Right atrium auricular region (tissue), 2 donors: ENCODE measurements around the gene FBXL15. TPM values are rescaled to one million over a fixed set of nuclear protein-coding genes. Genes with fewer than 3 reads are reported as not detected.

Experiments used
- DNase-seq: peaks from one replicate; pipeline ENCODE4 v3.0.0-alpha.2; 2019; ENCODE audit warnings: low spot score
- H3K27ac ChIP-seq, 2 donors: fragments of 200-600 bp; sonication (generic); 1 replicate in 1 of 2; 2 replicates in 1 of 2; pipeline ENCODE4 v1.5.1; 2016 to 2019
- H3K27me3 ChIP-seq, 2 donors: fragments of 200-600 bp; sonication (generic); one replicate each; pipeline versions ENCODE4 v1.5.1 to v1.6.0; 2017 to 2019
- H3K36me3 ChIP-seq: fragments of 200-600 bp; sonication (generic); one replicate; pipeline ENCODE4 v1.5.1; 2016
- H3K4me1 ChIP-seq, 2 donors: fragments of 200-600 bp; sonication (generic); one replicate each; pipeline versions ENCODE4 v1.5.1 to v1.6.0; 2017 to 2019
- H3K4me3 ChIP-seq, 2 donors: fragments of 200-600 bp; sonication (generic); 1 replicate in 1 of 2; 2 replicates in 1 of 2; pipeline ENCODE4 v1.5.1; 2017 to 2019; ENCODE audit warnings: mild to moderate bottlenecking in 1 of 2, moderate library complexity in 1 of 2
- H3K9me3 ChIP-seq, 2 donors: fragments of 200-600 bp; sonication (generic); one replicate each; pipeline ENCODE4 v1.5.1; 2019
- total RNA-seq, 2 donors: library from RNA; depleted of rRNA; stranded (reverse); fragments of >200 nt; gene quantifications; one replicate each; pipeline ENCODE4 v1.1.0, GENCODE V29; 2016
- TF ChIP-seq, protein P1 (sequence below), 2 donors: fragments of 200-600 bp; sonication (generic); IDR thresholded peaks; one replicate each; pipeline ENCODE4 v1.5.1; 2019; ENCODE audit warnings: antibody characterized with exemption in 2 of 2

Gene FBXL15
- total RNA-seq, 2 donors from 2014 or later, result 16.6 to 21.3 TPM

DNA sequence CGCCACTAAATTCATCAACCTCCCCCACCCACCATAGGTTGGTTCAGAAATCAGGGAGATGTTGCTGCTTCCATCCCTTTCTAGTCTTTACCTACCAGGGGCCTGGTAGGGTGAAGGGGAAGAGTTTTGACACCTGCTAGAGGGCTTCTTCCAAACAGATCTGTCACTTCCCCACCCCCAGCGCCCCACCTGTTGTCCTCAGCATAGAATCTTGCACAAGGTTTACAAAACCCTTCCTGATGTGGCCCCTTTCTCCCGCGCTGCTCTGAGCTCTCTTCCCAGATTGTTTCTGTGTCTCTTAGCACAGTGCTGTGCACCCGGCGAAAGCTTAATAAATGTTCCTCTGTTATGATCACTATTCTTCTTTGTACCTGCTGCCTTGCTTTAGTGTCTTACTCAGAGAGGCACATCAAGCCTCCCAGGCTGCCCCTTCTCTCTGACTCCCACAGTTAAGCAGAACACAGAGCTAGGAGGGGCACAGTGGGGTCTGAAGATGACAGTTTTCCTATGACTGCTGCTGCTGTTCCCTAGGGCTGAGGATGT, 41.9 kb downstream of the FBXL15 start:
- Histone ChIP-seq H3K4me3 (no peak overlapping the region), H3K36me3 (no peaks in the 10 kb centered on the region), H3K4me1 (peaks cover 0 to 25% of the 10 kb centered on the region in 2 donors), H3K27me3 (no peaks in the 10 kb centered on the region), H3K27ac (no peak overlapping the region), H3K9me3 (no peaks in the 10 kb centered on the region)
- DNase-seq, result no peak
- TF ChIP-seq, protein P1, sequence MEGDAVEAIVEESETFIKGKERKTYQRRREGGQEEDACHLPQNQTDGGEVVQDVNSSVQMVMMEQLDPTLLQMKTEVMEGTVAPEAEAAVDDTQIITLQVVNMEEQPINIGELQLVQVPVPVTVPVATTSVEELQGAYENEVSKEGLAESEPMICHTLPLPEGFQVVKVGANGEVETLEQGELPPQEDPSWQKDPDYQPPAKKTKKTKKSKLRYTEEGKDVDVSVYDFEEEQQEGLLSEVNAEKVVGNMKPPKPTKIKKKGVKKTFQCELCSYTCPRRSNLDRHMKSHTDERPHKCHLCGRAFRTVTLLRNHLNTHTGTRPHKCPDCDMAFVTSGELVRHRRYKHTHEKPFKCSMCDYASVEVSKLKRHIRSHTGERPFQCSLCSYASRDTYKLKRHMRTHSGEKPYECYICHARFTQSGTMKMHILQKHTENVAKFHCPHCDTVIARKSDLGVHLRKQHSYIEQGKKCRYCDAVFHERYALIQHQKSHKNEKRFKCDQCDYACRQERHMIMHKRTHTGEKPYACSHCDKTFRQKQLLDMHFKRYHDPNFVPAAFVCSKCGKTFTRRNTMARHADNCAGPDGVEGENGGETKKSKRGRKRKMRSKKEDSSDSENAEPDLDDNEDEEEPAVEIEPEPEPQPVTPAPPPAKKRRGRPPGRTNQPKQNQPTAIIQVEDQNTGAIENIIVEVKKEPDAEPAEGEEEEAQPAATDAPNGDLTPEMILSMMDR (IDR thresholded peaks at IDR 0.05), result no peak

DNA sequence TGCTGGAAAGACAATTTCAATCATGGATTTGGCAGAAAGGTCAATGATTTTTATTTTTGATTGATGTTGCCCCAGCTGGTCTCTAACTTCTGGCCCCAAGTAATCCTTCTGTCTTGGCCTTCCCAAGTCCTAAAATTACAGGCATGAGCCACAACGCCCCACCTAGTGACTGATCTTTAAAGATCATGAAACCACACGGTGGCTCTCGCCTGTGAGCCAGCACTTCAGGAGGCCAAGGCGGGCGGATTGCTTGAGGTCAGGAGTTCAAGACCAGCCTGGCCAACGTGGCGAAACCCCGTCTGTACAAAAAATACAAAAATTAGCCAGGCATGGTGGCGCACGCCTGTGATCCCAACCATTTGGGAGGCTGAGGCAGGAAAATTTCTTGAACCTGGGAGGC, 43.3 kb downstream of the FBXL15 start:
- peaks cover 0 to 25% of the 10 kb centered on the region in 2 donors for H3K4me1 ChIP-seq
- no peaks in the 10 kb centered on the region for H3K9me3 ChIP-seq
- H3K27ac ChIP-seq, result no peak overlapping the region
- DNase-seq, result no peak
- H3K27me3 ChIP-seq, result no peaks in the 10 kb centered on the region
- H3K4me3 ChIP-seq, result no peak overlapping the region
- TF ChIP-seq, protein P1 (IDR thresholded peaks at IDR 0.05), result no peak
- H3K36me3 ChIP-seq, result no peaks in the 10 kb centered on the region

DNA sequence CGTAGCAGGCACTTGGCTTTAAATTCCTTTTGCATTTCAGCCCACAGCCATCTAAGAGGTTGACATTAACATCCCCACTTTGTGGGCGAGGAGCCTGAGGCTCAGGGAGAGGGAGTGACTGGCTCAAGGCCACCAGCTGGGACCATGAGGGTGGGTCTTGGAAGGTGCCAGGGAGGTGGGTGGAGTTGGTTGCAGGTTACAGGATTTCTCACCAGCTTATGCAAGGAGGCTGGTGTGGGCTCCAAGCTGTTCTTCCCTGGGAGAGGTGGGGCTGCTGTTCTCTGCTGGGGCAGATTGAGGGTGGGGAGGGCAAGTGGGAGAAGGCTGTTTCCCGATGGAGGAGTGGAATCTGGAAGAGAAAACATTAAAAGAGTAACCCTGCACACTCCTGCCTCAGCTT, 44.8 kb downstream of the FBXL15 start:
- no peak overlapping the region for H3K27ac ChIP-seq
- no peaks in the 10 kb centered on the region for H3K9me3 ChIP-seq
- H3K4me3 ChIP-seq, result no peak overlapping the region
- DNase-seq, result no peak
- H3K36me3 ChIP-seq, result no peaks in the 10 kb centered on the region
- peaks cover 0 to 25% of the 10 kb centered on the region in 2 donors for H3K4me1 ChIP-seq
- TF ChIP-seq, protein P1 (IDR thresholded peaks at IDR 0.05), result no peak
- no peaks in the 10 kb centered on the region for H3K27me3 ChIP-seq

- Histone ChIP-seq H3K36me3 (no peaks in the 10 kb centered on the region), H3K27ac (no peak overlapping the region), H3K27me3 (no peaks in the 10 kb centered on the region), H3K4me3 (no peak overlapping the region), H3K4me1 (peaks cover 0 to 7% of the 10 kb centered on the region in 2 donors), H3K9me3 (no peaks in the 10 kb centered on the region)
- TF ChIP-seq, protein P1 (IDR thresholded peaks at IDR 0.05), result no peak
- DNase-seq, result no peak
Measured at GRCh38 chr10:102467318-102467717, 46.7 kb downstream of the FBXL15 start.

- TF ChIP-seq, protein P1 (IDR thresholded peaks at IDR 0.05), result no peak
- Histone ChIP-seq H3K27me3 (no peaks in the 10 kb centered on the region), H3K27ac (no peak overlapping the region), H3K9me3 (no peaks in the 10 kb centered on the region), H3K4me1 (peaks cover 0 to under 1% of the 10 kb centered on the region in 2 donors), H3K4me3 (no peak overlapping the region), H3K36me3 (no peaks in the 10 kb centered on the region)
- DNase-seq, result no peak
Measured at GRCh38 chr10:102467971-102468438, 47.4 kb downstream of the FBXL15 start.

DNA sequence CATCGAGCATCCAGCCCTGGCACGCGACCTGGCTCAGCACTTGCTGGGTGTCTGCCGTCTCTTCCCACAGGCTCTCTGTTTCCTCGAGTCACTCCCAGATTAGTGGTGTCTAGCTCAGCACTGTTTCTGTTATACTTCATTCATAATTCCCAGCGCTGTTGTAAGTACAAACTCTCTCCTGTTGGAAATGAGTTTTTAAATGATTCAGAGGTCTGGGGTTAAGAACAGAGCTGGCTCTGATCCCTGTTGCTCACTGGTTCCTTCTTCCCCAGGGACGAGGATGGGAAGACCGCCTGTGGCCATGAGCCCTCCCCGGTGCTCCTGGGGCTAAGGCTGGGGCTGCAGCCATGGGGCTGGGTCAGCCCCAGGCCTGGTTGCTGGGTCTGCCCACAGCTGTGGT, 48.0 kb downstream of the FBXL15 start:
- Histone ChIP-seq H3K4me1 (no peaks in the 10 kb centered on the region), H3K9me3 (no peaks in the 10 kb centered on the region), H3K27me3 (no peaks in the 10 kb centered on the region), H3K4me3 (no peak overlapping the region), H3K36me3 (no peaks in the 10 kb centered on the region), H3K27ac (no peak overlapping the region)
- TF ChIP-seq, protein P1 (IDR thresholded peaks at IDR 0.05), result no peak
- no peak for DNase-seq
